ENCODE results near the gene TNNC1. TPM values are rescaled to one million over a fixed set of nuclear protein-coding genes. Genes with fewer than 3 reads are reported as not detected.

Gene TNNC1
- total RNA-seq, 1 experiment from 2014 or later, result not detected

DNA sequence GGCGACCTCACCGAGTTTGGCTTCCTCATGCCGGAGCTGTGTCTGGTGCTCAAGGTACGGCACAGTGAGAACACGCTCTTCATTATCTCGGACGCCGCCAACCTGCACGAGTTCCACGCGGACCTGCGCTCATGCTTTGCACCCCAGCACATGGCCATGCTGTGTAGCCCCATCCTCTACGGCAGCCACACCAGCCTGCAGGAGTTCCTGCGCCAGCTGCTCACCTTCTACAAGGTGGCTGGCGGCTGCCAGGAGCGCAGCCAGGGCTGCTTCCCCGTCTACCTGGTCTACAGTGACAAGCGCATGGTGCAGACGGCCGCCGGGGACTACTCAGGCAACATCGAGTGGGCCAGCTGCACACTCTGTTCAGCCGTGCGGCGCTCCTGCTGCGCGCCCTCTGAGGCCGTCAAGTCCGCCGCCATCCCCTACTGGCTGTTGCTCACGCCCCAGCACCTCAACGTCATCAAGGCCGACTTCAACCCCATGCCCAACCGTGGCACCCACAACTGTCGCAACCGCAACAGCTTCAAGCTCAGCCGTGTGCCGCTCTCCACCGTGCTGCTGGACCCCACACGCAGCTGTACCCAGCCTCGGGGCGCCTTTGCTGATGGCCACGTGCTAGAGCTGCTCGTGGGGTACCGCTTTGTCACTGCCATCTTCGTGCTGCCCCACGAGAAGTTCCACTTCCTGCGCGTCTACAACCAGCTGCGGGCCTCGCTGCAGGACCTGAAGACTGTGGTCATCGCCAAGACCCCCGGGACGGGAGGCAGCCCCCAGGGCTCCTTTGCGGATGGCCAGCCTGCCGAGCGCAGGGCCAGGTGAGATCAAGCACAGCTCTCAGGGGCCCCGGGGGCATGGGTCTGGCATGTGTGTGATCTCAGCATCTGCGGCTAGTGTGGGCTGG, 34.2 kb upstream of the TNNC1 start:
- DNase-seq, result no peak
- H3K27me3 ChIP-seq (ENCODE audit: low read length), result no peaks in the 10 kb centered on the region
- no peaks in the 10 kb centered on the region for H3K4me1 ChIP-seq (ENCODE audit: low read length)
- H3K36me3 ChIP-seq (ENCODE audit: insufficient read depth, low read length), result 0 out of 2 replicates have a peak, but pooled peaks cover 2% of the 10 kb centered on the region
- H3K9me3 ChIP-seq (ENCODE audit: low read length), result no peaks in the 10 kb centered on the region
- H2AFZ ChIP-seq (ENCODE audit: low read length), result no peak overlapping the region
- no peak overlapping the region for H3K27ac ChIP-seq (ENCODE audit: low read length)
- no peak overlapping the region for H3K9ac ChIP-seq (ENCODE audit: low read length)
- no peaks in the 10 kb centered on the region for H4K20me1 ChIP-seq (ENCODE audit: insufficient read depth, low read depth, low read length)
- no peak overlapping the region for H3K4me2 ChIP-seq (ENCODE audit: low read depth, low read length, poor library complexity, severe bottlenecking)
- no peaks in the 10 kb centered on the region for H3K9me2 ChIP-seq (replicated peaks; ENCODE audit: insufficient read depth, low read length)
- no peaks in the 10 kb centered on the region for H3K79me2 ChIP-seq (ENCODE audit: low read length)
- no peak overlapping the region for H3K4me3 ChIP-seq (ENCODE audit: low read length)

DNA sequence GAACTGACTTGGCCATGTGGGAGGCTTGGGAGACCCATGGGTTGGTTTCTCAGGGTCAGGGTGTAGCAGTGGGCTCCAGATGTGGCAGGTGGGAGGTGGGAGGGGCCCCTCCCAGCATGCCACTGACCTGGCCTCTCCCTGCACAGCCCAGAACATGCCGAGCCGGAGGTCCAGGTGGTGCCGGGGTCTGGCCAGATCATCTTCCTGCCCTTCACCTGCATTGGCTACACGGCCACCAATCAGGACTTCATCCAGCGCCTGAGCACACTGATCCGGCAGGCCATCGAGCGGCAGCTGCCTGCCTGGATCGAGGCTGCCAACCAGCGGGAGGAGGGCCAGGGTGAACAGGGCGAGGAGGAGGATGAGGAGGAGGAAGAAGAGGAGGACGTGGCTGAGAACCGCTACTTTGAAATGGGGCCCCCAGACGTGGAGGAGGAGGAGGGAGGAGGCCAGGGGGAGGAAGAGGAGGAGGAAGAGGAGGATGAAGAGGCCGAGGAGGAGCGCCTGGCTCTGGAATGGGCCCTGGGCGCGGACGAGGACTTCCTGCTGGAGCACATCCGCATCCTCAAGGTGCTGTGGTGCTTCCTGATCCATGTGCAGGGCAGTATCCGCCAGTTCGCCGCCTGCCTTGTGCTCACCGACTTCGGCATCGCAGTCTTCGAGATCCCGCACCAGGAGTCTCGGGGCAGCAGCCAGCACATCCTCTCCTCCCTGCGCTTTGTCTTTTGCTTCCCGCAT, 33.4 kb upstream of the TNNC1 start:
- Histone ChIP-seq H3K4me1 (ENCODE audit: low read length) (no peaks in the 10 kb centered on the region), H4K20me1 (ENCODE audit: insufficient read depth, low read depth, low read length) (no peaks in the 10 kb centered on the region), H3K79me2 (ENCODE audit: low read length) (no peaks in the 10 kb centered on the region), H3K36me3 (ENCODE audit: insufficient read depth, low read length) (0 out of 2 replicates have a peak, but pooled peaks cover 2% of the 10 kb centered on the region), H2AFZ (ENCODE audit: low read length) (no peak overlapping the region), H3K9me3 (ENCODE audit: low read length) (no peaks in the 10 kb centered on the region), H3K27me3 (ENCODE audit: low read length) (no peaks in the 10 kb centered on the region), H3K4me2 (ENCODE audit: low read depth, low read length, poor library complexity, severe bottlenecking) (no peak overlapping the region), H3K9me2 (replicated peaks; ENCODE audit: insufficient read depth, low read length) (no peaks in the 10 kb centered on the region), H3K4me3 (ENCODE audit: low read length) (no peak overlapping the region), H3K9ac (ENCODE audit: low read length) (no peak overlapping the region), H3K27ac (ENCODE audit: low read length) (no peak overlapping the region)
- DNase-seq, result no peak

DNA sequence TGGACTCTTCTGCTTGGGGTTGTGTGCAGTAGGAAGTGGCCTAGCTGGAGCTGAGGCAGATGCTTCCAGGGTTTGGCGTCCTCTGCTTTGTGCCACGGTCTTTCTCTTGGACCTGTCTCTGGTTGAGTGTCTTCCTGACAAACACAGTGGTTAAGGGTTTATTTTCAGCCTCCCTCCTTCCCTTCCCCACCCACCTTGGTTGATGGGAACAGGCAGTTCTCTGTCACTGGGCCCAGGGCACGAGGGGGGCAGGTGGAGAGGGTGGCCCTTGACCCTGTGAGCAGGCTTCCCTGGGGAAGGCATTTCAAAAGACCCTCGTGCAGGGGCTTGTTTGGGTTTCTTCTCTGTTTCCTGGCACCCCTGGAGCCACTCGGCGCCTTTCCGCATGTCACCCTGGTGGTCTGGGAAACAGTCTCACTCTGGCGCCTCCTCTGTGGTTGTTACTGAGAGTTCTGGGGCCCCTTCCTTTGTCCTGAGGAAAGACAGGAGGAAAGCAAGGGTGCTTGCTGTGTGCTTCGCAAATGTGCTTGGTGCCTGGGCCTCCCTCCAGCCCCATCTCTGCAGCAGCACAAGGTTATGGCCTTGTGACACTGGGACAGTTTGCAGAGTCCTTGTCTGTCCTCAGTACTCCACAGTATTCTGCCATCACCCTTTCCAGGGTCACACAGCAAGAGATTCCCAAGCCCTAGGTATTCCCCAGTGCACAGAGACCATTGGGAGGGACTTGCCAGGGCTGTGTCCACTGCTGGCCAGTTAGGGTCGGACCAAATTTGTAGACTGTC, 31.0 kb upstream of the TNNC1 start:
- Histone ChIP-seq H4K20me1 (ENCODE audit: insufficient read depth, low read depth, low read length) (no peaks in the 10 kb centered on the region), H3K79me2 (ENCODE audit: low read length) (no peaks in the 10 kb centered on the region), H3K9me3 (ENCODE audit: low read length) (no peaks in the 10 kb centered on the region), H3K9ac (ENCODE audit: low read length) (no peak overlapping the region), H3K27ac (ENCODE audit: low read length) (no peak overlapping the region), H3K4me1 (ENCODE audit: low read length) (no peaks in the 10 kb centered on the region), H3K4me3 (ENCODE audit: low read length) (no peak overlapping the region), H2AFZ (ENCODE audit: low read length) (no peak overlapping the region), H3K4me2 (ENCODE audit: low read depth, low read length, poor library complexity, severe bottlenecking) (no peak overlapping the region), H3K9me2 (replicated peaks; ENCODE audit: insufficient read depth, low read length) (no peaks in the 10 kb centered on the region), H3K27me3 (ENCODE audit: low read length) (no peaks in the 10 kb centered on the region), H3K36me3 (ENCODE audit: insufficient read depth, low read length) (no peaks in the 10 kb centered on the region)
- no peak for DNase-seq

DNA sequence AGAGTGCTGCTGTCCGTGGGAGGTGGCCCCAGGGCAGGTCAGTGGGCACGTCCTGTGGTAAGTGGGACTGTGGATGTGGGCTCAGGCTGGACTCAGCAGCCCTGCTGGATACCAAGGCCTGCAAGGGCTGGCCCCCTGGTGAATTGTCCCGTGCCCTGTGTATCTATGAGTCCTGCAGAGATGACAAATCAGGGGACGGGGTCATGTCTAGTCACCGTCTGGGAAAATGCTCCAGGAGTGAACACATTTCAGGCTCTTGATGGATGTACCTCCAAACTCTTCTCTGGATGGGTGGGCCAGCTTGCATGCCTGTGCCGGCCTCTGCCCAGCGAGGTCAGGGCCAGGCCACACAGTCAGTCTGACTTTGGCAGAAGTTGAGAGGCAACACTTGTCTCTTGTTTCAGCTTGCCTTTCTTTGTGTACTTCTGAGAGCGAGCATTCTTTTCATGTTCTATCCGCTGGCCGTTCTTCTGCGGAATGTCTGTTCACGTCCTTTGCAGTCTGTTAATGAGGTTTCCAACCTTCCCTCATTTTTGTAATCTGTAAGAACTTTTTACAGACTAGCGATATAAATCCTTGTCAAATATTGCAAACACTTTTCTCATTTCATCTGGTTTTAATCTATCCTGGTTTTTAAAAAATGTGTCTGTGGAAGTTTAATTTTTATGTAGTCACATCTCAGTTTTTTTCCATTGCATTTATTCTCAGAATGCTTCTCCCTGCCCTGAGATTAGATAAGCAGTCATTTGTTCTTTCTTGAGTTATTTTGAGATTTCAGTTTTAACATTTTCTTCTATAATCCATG, 29.9 kb upstream of the TNNC1 start:
- Histone ChIP-seq H3K27me3 (ENCODE audit: low read length) (no peaks in the 10 kb centered on the region), H3K9me3 (ENCODE audit: low read length) (no peaks in the 10 kb centered on the region), H3K4me2 (ENCODE audit: low read depth, low read length, poor library complexity, severe bottlenecking) (no peak overlapping the region), H4K20me1 (ENCODE audit: insufficient read depth, low read depth, low read length) (no peaks in the 10 kb centered on the region), H2AFZ (ENCODE audit: low read length) (no peak overlapping the region), H3K9ac (ENCODE audit: low read length) (no peak overlapping the region), H3K36me3 (ENCODE audit: insufficient read depth, low read length) (no peaks in the 10 kb centered on the region), H3K9me2 (replicated peaks; ENCODE audit: insufficient read depth, low read length) (no peaks in the 10 kb centered on the region), H3K79me2 (ENCODE audit: low read length) (no peaks in the 10 kb centered on the region), H3K4me1 (ENCODE audit: low read length) (no peaks in the 10 kb centered on the region), H3K27ac (ENCODE audit: low read length) (no peak overlapping the region), H3K4me3 (ENCODE audit: low read length) (no peak overlapping the region)
- no peak for DNase-seq

DNA sequence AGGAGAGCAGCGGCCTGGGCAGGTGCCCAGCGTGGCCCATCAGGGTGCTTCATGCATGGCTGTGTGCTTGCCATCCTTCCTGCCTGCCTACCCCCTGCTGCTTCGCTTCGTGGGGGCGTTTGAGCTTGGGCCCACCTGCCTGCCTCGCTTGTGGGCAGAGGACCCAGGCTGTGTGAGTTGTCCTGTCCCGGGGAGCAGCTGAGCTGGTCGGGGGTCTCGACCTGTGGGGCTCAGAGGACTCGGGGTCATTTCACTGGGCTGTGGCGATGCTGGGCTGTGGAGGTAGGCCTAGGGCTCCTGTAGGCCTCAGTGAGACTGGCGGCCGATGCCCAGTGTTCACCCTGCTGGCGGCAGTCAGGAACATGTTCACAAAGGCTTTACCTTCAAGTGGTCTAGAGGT, 29.2 kb upstream of the TNNC1 start:
- Histone ChIP-seq H3K27ac (ENCODE audit: low read length) (no peak overlapping the region), H3K9me3 (ENCODE audit: low read length) (no peaks in the 10 kb centered on the region), H3K4me3 (ENCODE audit: low read length) (no peak overlapping the region), H3K9ac (ENCODE audit: low read length) (no peak overlapping the region), H3K9me2 (replicated peaks; ENCODE audit: insufficient read depth, low read length) (no peaks in the 10 kb centered on the region), H2AFZ (ENCODE audit: low read length) (no peak overlapping the region), H3K4me1 (ENCODE audit: low read length) (no peaks in the 10 kb centered on the region), H3K27me3 (ENCODE audit: low read length) (no peaks in the 10 kb centered on the region), H3K4me2 (ENCODE audit: low read depth, low read length, poor library complexity, severe bottlenecking) (no peak overlapping the region), H4K20me1 (ENCODE audit: insufficient read depth, low read depth, low read length) (no peaks in the 10 kb centered on the region), H3K79me2 (ENCODE audit: low read length) (no peaks in the 10 kb centered on the region), H3K36me3 (ENCODE audit: insufficient read depth, low read length) (no peaks in the 10 kb centered on the region)
- no peak for DNase-seq

DNA sequence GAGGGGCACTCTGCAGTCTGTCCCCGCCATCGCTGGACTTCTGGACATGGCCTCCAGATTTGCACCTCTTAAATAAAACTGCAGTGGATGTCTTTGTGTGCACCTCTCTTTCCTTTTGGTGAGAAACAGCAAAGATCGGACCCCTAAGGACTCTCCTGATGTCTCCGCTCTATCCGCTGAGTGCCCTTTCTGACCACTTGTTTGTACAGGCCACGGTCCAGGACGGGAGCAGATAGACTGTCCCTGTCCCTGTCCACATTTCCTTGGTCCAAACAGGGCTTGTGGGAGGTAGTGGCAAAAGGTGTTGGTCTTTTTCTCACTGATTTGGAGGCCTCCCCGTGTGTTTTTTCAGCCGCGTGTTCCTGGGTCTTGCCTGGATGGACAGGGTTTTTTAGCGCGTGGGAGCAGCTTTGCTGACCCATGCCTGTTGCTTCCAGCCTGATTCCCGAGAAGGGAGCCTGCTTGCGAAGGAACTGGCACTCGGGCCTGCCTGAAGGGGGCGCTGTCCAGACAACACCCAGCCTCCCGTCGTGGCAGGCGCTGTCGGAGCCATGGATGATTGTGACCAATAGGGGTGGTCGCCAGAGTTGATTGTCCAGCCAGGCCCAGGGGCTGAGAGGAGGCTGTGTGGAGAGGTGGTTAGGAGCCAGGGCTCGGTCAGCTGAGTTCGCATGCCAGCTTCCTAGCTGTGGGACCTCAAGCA, 28.1 kb upstream of the TNNC1 start:
- Histone ChIP-seq H3K4me2 (ENCODE audit: low read depth, low read length, poor library complexity, severe bottlenecking) (no peak overlapping the region), H3K27me3 (ENCODE audit: low read length) (no peaks in the 10 kb centered on the region), H4K20me1 (ENCODE audit: insufficient read depth, low read depth, low read length) (no peaks in the 10 kb centered on the region), H3K4me1 (ENCODE audit: low read length) (no peaks in the 10 kb centered on the region), H3K9me2 (replicated peaks; ENCODE audit: insufficient read depth, low read length) (no peaks in the 10 kb centered on the region), H2AFZ (ENCODE audit: low read length) (no peak overlapping the region), H3K9ac (ENCODE audit: low read length) (no peak overlapping the region), H3K36me3 (ENCODE audit: insufficient read depth, low read length) (peaks cover 6% of the 10 kb centered on the region; the same call in 1 of the 2 replicates), H3K4me3 (ENCODE audit: low read length) (no peak overlapping the region), H3K27ac (ENCODE audit: low read length) (no peak overlapping the region), H3K9me3 (ENCODE audit: low read length) (no peaks in the 10 kb centered on the region), H3K79me2 (ENCODE audit: low read length) (no peaks in the 10 kb centered on the region)
- DNase-seq, result no peak

Data from Karpas-422 (cell line).